HUES6 (cell line): ENCODE results near the gene SGIP1.
"Not testable (repeated sequence)": the region's sequence is repeated elsewhere in the genome, so short reads cannot be mapped to it uniquely, and the experiment has no call there.

Experiments used
- H3K27ac ChIP-seq: 2 replicates; pipeline ENCODE4 v1.7.0; 2013; ENCODE audit warnings: low read depth, mild to moderate bottlenecking, low read length, inconsistent platforms
- H3K27me3 ChIP-seq: 2 replicates; pipeline ENCODE4 v1.6.1; 2013; ENCODE audit warnings: low read length; ENCODE audit not compliant: control insufficient read depth, insufficient read depth
- H3K36me3 ChIP-seq: 2 replicates; pipeline ENCODE4 v1.6.1; 2013; ENCODE audit warnings: low read length; ENCODE audit not compliant: control insufficient read depth, insufficient read depth
- H3K4me1 ChIP-seq: 2 replicates; pipeline ENCODE4 v1.6.1; 2013; ENCODE audit warnings: low read length; ENCODE audit not compliant: control insufficient read depth, insufficient read depth
- H3K4me3 ChIP-seq: 2 replicates; pipeline ENCODE4 v1.5.1; 2013; ENCODE audit warnings: low read depth, low read length
- H3K9ac ChIP-seq: one replicate; pipeline ENCODE4 v1.6.1; 2013; ENCODE audit warnings: mild to moderate bottlenecking, low read length
- H3K9me3 ChIP-seq: 2 replicates; pipeline ENCODE4 v1.6.1; 2013; ENCODE audit warnings: low read depth, low read length; ENCODE audit not compliant: control insufficient read depth, insufficient read depth

The SGIP1 gene

GRCh38 chr1:66770240-66770639, 236.3 kb downstream of the SGIP1 start:
- Histone ChIP-seq H3K27me3 (no peaks in the 10 kb centered on the region), H3K9me3 (no peaks in the 10 kb centered on the region), H3K9ac (no peak overlapping the region), H3K4me1 (no peaks in the 10 kb centered on the region), H3K36me3 (no peaks in the 10 kb centered on the region), H3K27ac (no peak overlapping the region), H3K4me3 (no peak overlapping the region)

GRCh38 chr1:66770694-66771093, 236.7 kb downstream of the SGIP1 start:
- Histone ChIP-seq H3K4me1 (no peaks in the 10 kb centered on the region), H3K9ac (no peak overlapping the region), H3K36me3 (no peaks in the 10 kb centered on the region), H3K9me3 (no peaks in the 10 kb centered on the region), H3K27ac (no peak overlapping the region), H3K27me3 (no peaks in the 10 kb centered on the region), H3K4me3 (no peak overlapping the region)

- no peaks in the 10 kb centered on the region for H3K4me1 ChIP-seq
- H3K9me3 ChIP-seq: no peaks in the 10 kb centered on the region
Observed at GRCh38 chr1:66773227-66773626, 239.3 kb downstream of the SGIP1 start.

GRCh38 chr1:66774438-66774837, 240.5 kb downstream of the SGIP1 start:
- H3K4me1 ChIP-seq: no peaks in the 10 kb centered on the region
- no peak overlapping the region for H3K4me3 ChIP-seq
- no peak overlapping the region for H3K9ac ChIP-seq
- H3K27ac ChIP-seq: no peak overlapping the region
- H3K27me3 ChIP-seq: no peaks in the 10 kb centered on the region
- no peaks in the 10 kb centered on the region for H3K36me3 ChIP-seq
- H3K9me3 ChIP-seq: peaks cover 2% of the 10 kb centered on the region; the same call in 1 of the 2 replicates

More at GRCh38 chr1:66773227-66773626, 239.3 kb downstream of the SGIP1 start:
- H3K36me3 ChIP-seq: no peaks in the 10 kb centered on the region
- H3K9ac ChIP-seq: no peak overlapping the region
- H3K27ac ChIP-seq: no peak overlapping the region
- H3K27me3 ChIP-seq: no peaks in the 10 kb centered on the region
- H3K4me3 ChIP-seq: no peak overlapping the region

- Histone ChIP-seq H3K27ac (no peak overlapping the region), H3K9ac (no peak overlapping the region), H3K27me3 (no peaks in the 10 kb centered on the region), H3K9me3 (peaks cover 9% of the 10 kb centered on the region), H3K4me1 (no peaks in the 10 kb centered on the region), H3K4me3 (no peak overlapping the region), H3K36me3 (no peaks in the 10 kb centered on the region)
Observed at GRCh38 chr1:66775646-66776045, 241.7 kb downstream of the SGIP1 start.

- no peak overlapping the region for H3K27ac ChIP-seq
Observed at GRCh38 chr1:66777831-66778230, 243.9 kb downstream of the SGIP1 start.

GRCh38 chr1:66778266-66778665, 244.3 kb downstream of the SGIP1 start:
- Histone ChIP-seq H3K4me1 (no peaks in the 10 kb centered on the region), H3K27ac (no peak overlapping the region)

More at GRCh38 chr1:66777831-66778230, 243.9 kb downstream of the SGIP1 start:
- Histone ChIP-seq H3K4me3 (no peak overlapping the region), H3K36me3 (no peaks in the 10 kb centered on the region), H3K9me3 (peaks cover 9% of the 10 kb centered on the region), H3K9ac (no peak overlapping the region), H3K27me3 (no peaks in the 10 kb centered on the region), H3K4me1 (no peaks in the 10 kb centered on the region)

GRCh38 chr1:66778969-66779368, 245.0 kb downstream of the SGIP1 start:
- Histone ChIP-seq H3K4me3 (no peak overlapping the region), H3K9ac (no peak overlapping the region), H3K27ac (no peak overlapping the region)

More at GRCh38 chr1:66778266-66778665, 244.3 kb downstream of the SGIP1 start:
- no peak overlapping the region for H3K9ac ChIP-seq
- H3K4me3 ChIP-seq: no peak overlapping the region
- no peaks in the 10 kb centered on the region for H3K36me3 ChIP-seq
- H3K9me3 ChIP-seq: peaks cover 9% of the 10 kb centered on the region
- H3K27me3 ChIP-seq: no peaks in the 10 kb centered on the region

GRCh38 chr1:66779475-66780078, 245.6 kb downstream of the SGIP1 start:
- Histone ChIP-seq H3K9ac (no peak overlapping the region), H3K27ac (no peak overlapping the region), H3K27me3 (no peaks in the 10 kb centered on the region), H3K36me3 (no peaks in the 10 kb centered on the region), H3K4me1 (no peaks in the 10 kb centered on the region), H3K9me3 (peaks cover 9% of the 10 kb centered on the region), H3K4me3 (no peak overlapping the region)

More at GRCh38 chr1:66778969-66779368, 245.0 kb downstream of the SGIP1 start:
- no peaks in the 10 kb centered on the region for H3K36me3 ChIP-seq
- no peaks in the 10 kb centered on the region for H3K27me3 ChIP-seq
- H3K4me1 ChIP-seq: no peaks in the 10 kb centered on the region
- H3K9me3 ChIP-seq: peaks cover 9% of the 10 kb centered on the region

GRCh38 chr1:66785800-66786199, 251.8 kb downstream of the SGIP1 start:
- H3K9me3 ChIP-seq: not testable (repeated sequence)

GRCh38 chr1:66787641-66788040, 253.7 kb downstream of the SGIP1 start:
- Histone ChIP-seq H3K4me1 (no peaks in the 10 kb centered on the region), H3K27me3 (no peaks in the 10 kb centered on the region), H3K4me3 (no peak overlapping the region), H3K36me3 (no peaks in the 10 kb centered on the region), H3K9ac (no peak overlapping the region), H3K27ac (no peak overlapping the region), H3K9me3 (no peaks in the 10 kb centered on the region)

More at GRCh38 chr1:66785800-66786199, 251.8 kb downstream of the SGIP1 start:
- not testable (repeated sequence) for H3K4me1 ChIP-seq, H3K36me3 ChIP-seq, H3K9ac ChIP-seq, H3K27ac ChIP-seq, H3K27me3 ChIP-seq, H3K4me3 ChIP-seq
